Measurements from ENCODE around the gene FALEC. TPM values are rescaled to one million over a fixed set of nuclear protein-coding genes. Genes with fewer than 3 reads are reported as not detected.

FALEC gene
- polyA plus RNA-seq, 1 donor (not counting 4 experiments of a cell fraction or from before 2014, with no cell fraction given): 0.12 TPM

- DNase-seq (ENCODE audit: low read depth, low spot score) (no peak), FAIRE-seq (no peak)
- Histone ChIP-seq H3K9ac (ENCODE audit: control insufficient read depth, extremely low read depth, insufficient read depth, low read length) (no peak overlapping the region), H3K79me2 (ENCODE audit: control insufficient read depth, insufficient read depth, low read length) (no peaks in the 10 kb centered on the region), H3K9me3 (ENCODE audit: control insufficient read depth, low read depth, low read length) (no peaks in the 10 kb centered on the region), H3K9me1 (ENCODE audit: control insufficient read depth, extremely low read depth, insufficient read depth, low read length) (no peaks in the 10 kb centered on the region), H4K20me1 (ENCODE audit: control insufficient read depth, extremely low read depth, insufficient read depth, low read length) (no peaks in the 10 kb centered on the region), H3K4me3 (ENCODE audit: control insufficient read depth in 2 of 3, extremely low read depth in 1 of 3, insufficient read depth in 2 of 3, low read depth in 1 of 3, low read length in 3 of 3) (no peak overlapping the region), H3K4me2 (ENCODE audit: control insufficient read depth, extremely low read depth, insufficient read depth, low read depth, low read length) (no peak overlapping the region), H3K27me3 (ENCODE audit: control insufficient read depth, extremely low read depth, insufficient read depth, low read length) (no peaks in the 10 kb centered on the region), H2AFZ (ENCODE audit: control insufficient read depth, low read length) (no peak overlapping the region), H3K4me1 (ENCODE audit: control insufficient read depth, extremely low read depth, insufficient read depth, low read length) (peaks cover 16% of the 10 kb centered on the region), H3K27ac (ENCODE audit: control insufficient read depth, insufficient read depth, low read length) (no peak overlapping the region), H3K36me3 (ENCODE audit: control insufficient read depth in 2 of 2, extremely low read depth in 1 of 2, insufficient read depth in 2 of 2, low read length in 2 of 2) (peaks cover 0 to 1% of the 10 kb centered on the region in 2 experiments)
- no peak for TF ChIP-seq CTCF (optimal IDR thresholded peaks at IDR 0.05 in 1 of 3, IDR thresholded peaks at IDR 0.05 in 1 of 3, conservative IDR thresholded peaks at IDR 0.05 in 1 of 3; ENCODE audit: extremely low read depth in 1 of 3, insufficient read depth in 2 of 3, low read length in 3 of 3)
- TF ChIP-seq EZH2 (IDR thresholded peaks at IDR 0.05; ENCODE audit: low read length): no peak
- dilution Hi-C loops (cut with MboI; ENCODE audit: extremely low pct_ligation_motif_present, low sequenced_read_pairs): no loop called here
Observed at GRCh38 chr1:150553392-150554085, 38.0 kb downstream of the FALEC start.

GRCh38 chr1:150554086-150554452 is 38.5 kb downstream of the FALEC start:
- no peak overlapping the region for H3K4me2 ChIP-seq (ENCODE audit: control insufficient read depth, extremely low read depth, insufficient read depth, low read depth, low read length)
- H3K9me3 ChIP-seq (ENCODE audit: control insufficient read depth, low read depth, low read length): no peaks in the 10 kb centered on the region
- FAIRE-seq: no peak
- TF ChIP-seq CTCF (optimal IDR thresholded peaks at IDR 0.05 in 1 of 3, IDR thresholded peaks at IDR 0.05 in 1 of 3, conservative IDR thresholded peaks at IDR 0.05 in 1 of 3; ENCODE audit: extremely low read depth in 1 of 3, insufficient read depth in 2 of 3, low read length in 3 of 3): no peak
- no peak for TF ChIP-seq EZH2 (IDR thresholded peaks at IDR 0.05; ENCODE audit: low read length)
- no peaks in the 10 kb centered on the region for H3K79me2 ChIP-seq (ENCODE audit: control insufficient read depth, insufficient read depth, low read length)
- H3K9ac ChIP-seq (ENCODE audit: control insufficient read depth, extremely low read depth, insufficient read depth, low read length): no peak overlapping the region
- no peak overlapping the region for H3K4me3 ChIP-seq (ENCODE audit: control insufficient read depth in 2 of 3, extremely low read depth in 1 of 3, insufficient read depth in 2 of 3, low read depth in 1 of 3, low read length in 3 of 3)
- H3K4me1 ChIP-seq (ENCODE audit: control insufficient read depth, extremely low read depth, insufficient read depth, low read length): peaks cover 15% of the 10 kb centered on the region
- no peaks in the 10 kb centered on the region for H4K20me1 ChIP-seq (ENCODE audit: control insufficient read depth, extremely low read depth, insufficient read depth, low read length)
- H3K27ac ChIP-seq (ENCODE audit: control insufficient read depth, insufficient read depth, low read length): no peak overlapping the region
- no peak overlapping the region for H2AFZ ChIP-seq (ENCODE audit: control insufficient read depth, low read length)
- dilution Hi-C loops (cut with MboI; ENCODE audit: extremely low pct_ligation_motif_present, low sequenced_read_pairs): no loop called here
- no peak for DNase-seq (ENCODE audit: low read depth, low spot score)
- H3K27me3 ChIP-seq (ENCODE audit: control insufficient read depth, extremely low read depth, insufficient read depth, low read length): no peaks in the 10 kb centered on the region
- H3K9me1 ChIP-seq (ENCODE audit: control insufficient read depth, extremely low read depth, insufficient read depth, low read length): no peaks in the 10 kb centered on the region
- peaks cover 0 to 1% of the 10 kb centered on the region in 2 experiments for H3K36me3 ChIP-seq (ENCODE audit: control insufficient read depth in 2 of 2, extremely low read depth in 1 of 2, insufficient read depth in 2 of 2, low read length in 2 of 2)
